BE2C (cell line): ENCODE results near the gene WDR82.

Experiments
- DNase-seq: peaks from one replicate; pipeline ENCODE4 v3.0.0-alpha.2; 2020
- H3K27me3 ChIP-seq: fragments of 250-450 bp; sonication (Bioruptor Pico); 2 replicates; pipeline ENCODE4 v1.5.1; 2020; ENCODE audit warnings: mild to moderate bottlenecking
- H3K36me3 ChIP-seq: fragments of 250-450 bp; sonication (Bioruptor Pico); 2 replicates; pipeline ENCODE4 v1.5.1; 2020; ENCODE audit warnings: mild to moderate bottlenecking
- H3K4me1 ChIP-seq: fragments of 250-450 bp; sonication (Bioruptor Pico); 2 replicates; pipeline ENCODE4 v1.5.1; 2020
- H3K4me3 ChIP-seq: 2 replicates; pipeline ENCODE4 v1.5.1; 2011; ENCODE audit warnings: low read depth, low read length
- H3K9me3 ChIP-seq: fragments of 250-450 bp; sonication (Bioruptor Pico); 2 replicates; pipeline ENCODE4 v1.5.1; 2020
- TF ChIP-seq, protein P1 (sequence below): IDR thresholded peaks from 2 replicates; pipeline ENCODE4 v1.5.1; 2012; ENCODE audit warnings: mild to moderate bottlenecking, low read depth, low read length

The WDR82 gene

GRCh38 chr3:52211268-52211891 is 67.1 kb downstream of the WDR82 start:
- H3K36me3 ChIP-seq: peaks cover 31% of the 10 kb centered on the region
- H3K27me3 ChIP-seq: no peaks in the 10 kb centered on the region
- no peaks in the 10 kb centered on the region for H3K4me1 ChIP-seq
- DNase-seq: no peak
- TF ChIP-seq, protein P1, sequence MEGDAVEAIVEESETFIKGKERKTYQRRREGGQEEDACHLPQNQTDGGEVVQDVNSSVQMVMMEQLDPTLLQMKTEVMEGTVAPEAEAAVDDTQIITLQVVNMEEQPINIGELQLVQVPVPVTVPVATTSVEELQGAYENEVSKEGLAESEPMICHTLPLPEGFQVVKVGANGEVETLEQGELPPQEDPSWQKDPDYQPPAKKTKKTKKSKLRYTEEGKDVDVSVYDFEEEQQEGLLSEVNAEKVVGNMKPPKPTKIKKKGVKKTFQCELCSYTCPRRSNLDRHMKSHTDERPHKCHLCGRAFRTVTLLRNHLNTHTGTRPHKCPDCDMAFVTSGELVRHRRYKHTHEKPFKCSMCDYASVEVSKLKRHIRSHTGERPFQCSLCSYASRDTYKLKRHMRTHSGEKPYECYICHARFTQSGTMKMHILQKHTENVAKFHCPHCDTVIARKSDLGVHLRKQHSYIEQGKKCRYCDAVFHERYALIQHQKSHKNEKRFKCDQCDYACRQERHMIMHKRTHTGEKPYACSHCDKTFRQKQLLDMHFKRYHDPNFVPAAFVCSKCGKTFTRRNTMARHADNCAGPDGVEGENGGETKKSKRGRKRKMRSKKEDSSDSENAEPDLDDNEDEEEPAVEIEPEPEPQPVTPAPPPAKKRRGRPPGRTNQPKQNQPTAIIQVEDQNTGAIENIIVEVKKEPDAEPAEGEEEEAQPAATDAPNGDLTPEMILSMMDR: no peak
- no peaks in the 10 kb centered on the region for H3K9me3 ChIP-seq
- no peak overlapping the region for H3K4me3 ChIP-seq

- H3K4me3 ChIP-seq: no peak overlapping the region
- H3K36me3 ChIP-seq: peaks cover 36% of the 10 kb centered on the region
These were observed 67.9 kb downstream of the WDR82 start for GRCh38 chr3:52210550-52211046.

DNA sequence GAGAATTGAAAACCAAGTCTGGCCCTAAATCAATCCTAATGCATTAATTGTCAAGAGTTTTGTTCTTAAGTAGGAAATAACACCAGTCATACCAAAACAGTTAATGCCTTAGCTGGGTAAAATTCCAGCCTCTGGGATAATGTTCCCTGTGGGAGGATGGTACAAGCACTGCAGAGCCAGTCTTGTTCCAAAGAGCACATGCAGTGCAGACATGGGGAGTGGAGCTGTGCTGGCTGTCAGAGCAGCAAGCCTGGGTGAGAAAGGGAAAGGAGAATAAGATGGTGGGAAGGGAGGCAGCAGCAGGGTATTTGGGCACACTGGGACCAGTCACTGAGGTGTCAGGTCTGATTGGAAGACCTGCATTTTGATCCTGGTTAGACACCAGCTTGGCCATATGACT is 68.4 kb downstream of the WDR82 start:
- H3K27me3 ChIP-seq: no peaks in the 10 kb centered on the region
- peaks cover 40% of the 10 kb centered on the region for H3K36me3 ChIP-seq
- DNase-seq: no peak
- no peaks in the 10 kb centered on the region for H3K4me1 ChIP-seq
- TF ChIP-seq, protein P1: no peak
- no peaks in the 10 kb centered on the region for H3K9me3 ChIP-seq
- H3K4me3 ChIP-seq: no peak overlapping the region

More at GRCh38 chr3:52210550-52211046, 67.9 kb downstream of the WDR82 start:
- no peaks in the 10 kb centered on the region for H3K4me1 ChIP-seq
- TF ChIP-seq, protein P1: no peak
- no peaks in the 10 kb centered on the region for H3K27me3 ChIP-seq
- H3K9me3 ChIP-seq: no peaks in the 10 kb centered on the region
- DNase-seq: no peak

DNA sequence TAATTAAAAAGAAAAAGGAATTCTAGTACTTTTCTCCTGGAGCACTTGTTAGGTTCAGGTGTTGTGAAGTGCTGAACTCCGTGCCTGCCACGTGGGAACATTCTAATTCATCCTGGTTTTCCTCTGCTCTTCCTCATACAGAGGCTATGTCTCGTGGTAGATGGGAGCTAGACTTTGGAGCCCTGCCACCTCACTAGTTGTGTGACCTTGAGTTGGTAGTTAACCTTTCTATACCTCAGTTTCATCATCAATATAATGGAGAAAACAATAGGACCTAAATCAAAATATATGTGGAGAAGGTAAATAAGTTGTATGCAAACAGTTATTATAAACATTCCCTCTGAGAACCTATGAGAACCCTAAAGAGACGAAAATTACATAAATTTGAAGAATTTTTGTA is 69.9 kb downstream of the WDR82 start:
- TF ChIP-seq, protein P1: no peak
- no peak overlapping the region for H3K4me3 ChIP-seq
- peaks cover 49% of the 10 kb centered on the region for H3K36me3 ChIP-seq
- H3K9me3 ChIP-seq: no peaks in the 10 kb centered on the region
- H3K4me1 ChIP-seq: no peaks in the 10 kb centered on the region
- no peaks in the 10 kb centered on the region for H3K27me3 ChIP-seq
- DNase-seq: no peak

DNA sequence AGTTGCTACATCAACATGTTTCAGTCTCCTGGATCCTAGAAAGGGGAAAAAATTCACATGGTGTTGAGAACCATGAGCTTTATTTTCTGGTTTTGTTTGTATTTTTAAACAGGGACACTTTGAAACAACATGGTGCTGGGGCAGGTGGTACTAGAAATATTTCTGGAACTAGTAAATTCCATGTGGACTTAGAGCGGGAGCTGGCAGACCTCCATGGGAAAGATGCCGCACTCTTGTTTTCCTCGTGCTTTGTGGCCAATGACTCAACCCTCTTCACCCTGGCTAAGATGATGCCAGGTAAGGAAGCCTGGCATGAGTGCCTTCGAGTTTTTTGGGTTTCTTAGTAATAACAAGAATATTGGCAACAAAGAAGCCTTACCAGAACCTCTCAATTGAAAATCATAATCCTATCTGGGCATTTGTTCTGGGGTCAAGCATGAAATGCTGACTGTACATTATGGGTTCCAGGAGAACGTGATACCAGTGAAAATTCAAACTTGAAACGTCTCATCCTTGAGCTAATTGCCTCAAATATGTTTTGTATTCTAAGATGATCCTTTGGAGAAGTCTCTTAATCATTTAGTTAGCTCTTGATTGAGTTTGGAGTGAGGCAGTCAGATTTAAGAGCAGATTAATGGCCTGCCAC is 72.6 kb downstream of the WDR82 start:
- Histone ChIP-seq H3K27me3 (no peaks in the 10 kb centered on the region), H3K36me3 (peaks cover 43% of the 10 kb centered on the region), H3K4me1 (no peaks in the 10 kb centered on the region), H3K4me3 (no peak overlapping the region), H3K9me3 (no peaks in the 10 kb centered on the region)
- no peak for DNase-seq
- TF ChIP-seq, protein P1: no peak
